Suprapubic skin (tissue), 4 donors: ENCODE data around the gene SPSB3. TPM values are rescaled to one million over a fixed set of nuclear protein-coding genes. Genes with fewer than 3 reads are reported as not detected.

Experiments used
- DNase-seq, 2 donors: peaks; one replicate each; pipeline ENCODE4 v3.0.0-alpha.2; 2019; ENCODE audit warnings: low spot score in 2 of 2
- H3K27ac ChIP-seq: fragments of 200-600 bp; sonication (generic); one replicate; pipeline ENCODE4 v1.5.1; 2019
- H3K27me3 ChIP-seq: fragments of 200-600 bp; sonication (generic); one replicate; pipeline ENCODE4 v1.5.1; 2019
- H3K36me3 ChIP-seq: fragments of 200-600 bp; sonication (generic); one replicate; pipeline ENCODE4 v1.5.1; 2019
- H3K4me1 ChIP-seq: fragments of 200-600 bp; sonication (generic); one replicate; pipeline ENCODE4 v1.5.1; 2019
- H3K4me3 ChIP-seq: fragments of 200-600 bp; sonication (generic); one replicate; pipeline ENCODE4 v1.5.1; 2019; ENCODE audit warnings: mild to moderate bottlenecking
- H3K9me3 ChIP-seq: fragments of 200-600 bp; sonication (generic); one replicate; pipeline ENCODE4 v1.5.1; 2019
- EP300 ChIP-seq: sonication (generic); formaldehyde crosslinking; IDR thresholded peaks from one replicate; pipeline ENCODE4 v1.6.1; 2017; ENCODE audit warnings: antibody characterized with exemption
- POLR2A ChIP-seq, 2 donors: fragments of 450-650 bp; IDR thresholded peaks; one replicate each; pipeline ENCODE4 v1.6.1; 2017; ENCODE audit warnings: antibody characterized with exemption in 2 of 2, mild to moderate bottlenecking in 2 of 2, moderate library complexity in 2 of 2
- POLR2AphosphoS5 ChIP-seq, 3 donors: sonication (generic); formaldehyde crosslinking; IDR thresholded peaks; one replicate each; pipeline ENCODE4 v1.6.1; 2017; ENCODE audit warnings: antibody characterized with exemption in 3 of 3
- WGBS: methylation state at CpG from one replicate; pipeline ENCODE4 v1.1.5; 2018; 5-methylcytosine and 5-hydroxymethylcytosine counted together
- total RNA-seq, 4 donors: library from RNA; depleted of rRNA; stranded (reverse); fragments of >200 nt; gene quantifications; one replicate each; pipeline ENCODE4 v1.1.0, GENCODE V29; 2016
- TF ChIP-seq, protein P1 (sequence below), 2 donors: fragments of 200-600 bp in 1 of 2; fragments of 450-650 bp in 1 of 2; sonication (generic) in 1 of 2; IDR thresholded peaks; one replicate each; pipeline ENCODE4 v1.5.1; 2016 to 2019; ENCODE audit warnings: antibody characterized with exemption in 2 of 2, mild to moderate bottlenecking in 1 of 2, moderate library complexity in 1 of 2

Gene SPSB3
- total RNA-seq, 4 donors from 2014 or later, result 124 to 205 (median 156) TPM

DNA sequence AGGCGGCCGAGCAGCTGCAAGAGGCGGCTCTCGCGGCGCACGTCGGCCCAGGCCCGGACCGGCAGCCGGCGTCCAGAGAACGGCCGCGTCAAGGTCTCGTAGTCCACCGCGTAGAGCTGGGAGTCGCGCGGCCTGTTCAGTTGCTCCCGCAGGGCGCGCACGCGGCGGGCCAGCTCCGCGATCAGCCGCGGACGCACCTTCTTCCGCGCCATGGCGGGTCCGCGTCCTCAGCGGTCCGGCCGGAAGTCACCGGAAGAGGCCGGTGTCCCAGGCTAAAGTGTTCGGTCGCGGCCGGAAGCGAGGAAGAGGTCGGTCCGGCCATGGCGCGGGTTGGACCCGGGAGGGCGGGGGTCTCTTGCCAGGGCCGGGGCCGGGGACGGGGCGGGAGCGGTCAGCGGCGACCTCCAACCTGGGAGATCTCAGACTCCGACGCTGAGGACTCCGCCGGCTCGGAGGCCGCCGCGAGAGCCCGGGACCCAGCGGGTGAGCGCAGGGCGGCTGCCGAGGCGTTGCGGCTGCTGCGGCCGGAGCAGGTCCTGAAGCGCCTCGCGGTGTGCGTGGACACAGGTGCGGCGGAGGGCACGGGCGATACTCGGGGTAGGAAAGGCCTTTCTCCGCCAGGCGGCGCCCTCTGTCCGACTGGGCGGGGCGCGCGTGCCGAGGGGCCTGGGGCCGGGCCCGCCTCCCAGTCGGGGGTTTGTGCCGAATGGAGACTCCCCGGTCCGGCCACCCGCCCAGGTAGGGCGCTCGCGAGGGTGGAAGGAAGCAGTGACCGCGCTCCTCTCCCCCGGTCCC is 9.3 kb downstream of the SPSB3 start, which contains the start of gene MRPS34:
MRPS34 (minus strand) TSS at position 227 of the 795 bp plus-strand sequence; CDS start at position 212, 15 bp downstream.
- Histone ChIP-seq H3K27me3 (no peaks in the 10 kb centered on the region), H3K4me1 (peaks cover 47% of the 10 kb centered on the region), H3K9me3 (no peaks in the 10 kb centered on the region), H3K4me3 (peak within 1 kb of the TSS; percentile 92), H3K27ac (peak within 1 kb of the TSS; percentile 94), H3K36me3 (peaks cover 37% of the 10 kb centered on the region)
- TF ChIP-seq, protein P1, sequence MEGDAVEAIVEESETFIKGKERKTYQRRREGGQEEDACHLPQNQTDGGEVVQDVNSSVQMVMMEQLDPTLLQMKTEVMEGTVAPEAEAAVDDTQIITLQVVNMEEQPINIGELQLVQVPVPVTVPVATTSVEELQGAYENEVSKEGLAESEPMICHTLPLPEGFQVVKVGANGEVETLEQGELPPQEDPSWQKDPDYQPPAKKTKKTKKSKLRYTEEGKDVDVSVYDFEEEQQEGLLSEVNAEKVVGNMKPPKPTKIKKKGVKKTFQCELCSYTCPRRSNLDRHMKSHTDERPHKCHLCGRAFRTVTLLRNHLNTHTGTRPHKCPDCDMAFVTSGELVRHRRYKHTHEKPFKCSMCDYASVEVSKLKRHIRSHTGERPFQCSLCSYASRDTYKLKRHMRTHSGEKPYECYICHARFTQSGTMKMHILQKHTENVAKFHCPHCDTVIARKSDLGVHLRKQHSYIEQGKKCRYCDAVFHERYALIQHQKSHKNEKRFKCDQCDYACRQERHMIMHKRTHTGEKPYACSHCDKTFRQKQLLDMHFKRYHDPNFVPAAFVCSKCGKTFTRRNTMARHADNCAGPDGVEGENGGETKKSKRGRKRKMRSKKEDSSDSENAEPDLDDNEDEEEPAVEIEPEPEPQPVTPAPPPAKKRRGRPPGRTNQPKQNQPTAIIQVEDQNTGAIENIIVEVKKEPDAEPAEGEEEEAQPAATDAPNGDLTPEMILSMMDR (IDR thresholded peaks at IDR 0.05), result peak; percentile 62 to 83
- peak in 2 of 3 donors; percentile 71 to 96 for TF ChIP-seq POLR2AphosphoS5 (IDR thresholded peaks at IDR 0.05)
- no peak for TF ChIP-seq EP300
- TF ChIP-seq POLR2A (IDR thresholded peaks at IDR 0.05), result no peak
- 2% methylated on average over 37 of the region's 108 CpGs for WGBS
- peak; percentile 88 to 93 for DNase-seq

DNA sequence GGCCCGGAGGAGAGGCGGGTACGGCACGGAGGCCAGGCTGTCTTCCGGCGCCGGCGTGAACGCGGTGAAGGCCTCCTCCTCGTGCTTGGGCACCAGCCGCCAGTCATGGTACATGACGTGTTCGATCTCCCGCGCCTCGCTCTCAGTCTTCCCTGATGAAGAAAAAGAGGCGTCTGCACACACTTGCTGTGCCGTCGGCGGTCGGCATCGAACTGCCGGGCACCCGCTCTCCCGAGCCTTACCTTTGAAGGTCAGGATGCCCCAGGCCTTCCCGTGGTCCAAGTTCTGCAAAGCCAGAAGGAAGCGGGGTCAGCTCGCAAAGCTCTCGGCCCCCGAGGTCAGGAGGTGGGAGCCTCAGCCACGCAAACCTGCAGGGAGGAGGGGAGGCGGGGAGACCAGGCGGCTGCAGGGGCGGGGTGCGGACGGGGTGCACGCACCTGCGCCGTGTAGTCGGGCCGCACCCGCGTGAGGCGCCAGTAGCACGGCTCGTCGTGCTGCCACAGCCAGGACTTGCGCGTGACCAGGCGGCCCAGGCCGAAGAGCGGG is 9.9 kb downstream of the SPSB3 start, which contains the start of gene EME2:
EME2 (plus strand) TSS at position 449 of the 546 bp plus-strand sequence. CDS start 418 bp downstream, outside the sequence.
- no peaks in the 10 kb centered on the region for H3K27me3 ChIP-seq
- H3K9me3 ChIP-seq, result no peaks in the 10 kb centered on the region
- DNase-seq, result no peak
- H3K27ac ChIP-seq, result peak within 1 kb of the TSS; percentile 94
- peak within 1 kb of the TSS; percentile 92 for H3K4me3 ChIP-seq
- no CpG with 5 or more reads among the region's 53 CpGs for WGBS
- H3K36me3 ChIP-seq, result peaks cover 37% of the 10 kb centered on the region
- H3K4me1 ChIP-seq, result peaks cover 47% of the 10 kb centered on the region
- TF ChIP-seq POLR2AphosphoS5 (IDR thresholded peaks at IDR 0.05) (no peak), EP300 (no peak), POLR2A (IDR thresholded peaks at IDR 0.05) (no peak)
- TF ChIP-seq, protein P1 (IDR thresholded peaks at IDR 0.05), result no peak

DNA sequence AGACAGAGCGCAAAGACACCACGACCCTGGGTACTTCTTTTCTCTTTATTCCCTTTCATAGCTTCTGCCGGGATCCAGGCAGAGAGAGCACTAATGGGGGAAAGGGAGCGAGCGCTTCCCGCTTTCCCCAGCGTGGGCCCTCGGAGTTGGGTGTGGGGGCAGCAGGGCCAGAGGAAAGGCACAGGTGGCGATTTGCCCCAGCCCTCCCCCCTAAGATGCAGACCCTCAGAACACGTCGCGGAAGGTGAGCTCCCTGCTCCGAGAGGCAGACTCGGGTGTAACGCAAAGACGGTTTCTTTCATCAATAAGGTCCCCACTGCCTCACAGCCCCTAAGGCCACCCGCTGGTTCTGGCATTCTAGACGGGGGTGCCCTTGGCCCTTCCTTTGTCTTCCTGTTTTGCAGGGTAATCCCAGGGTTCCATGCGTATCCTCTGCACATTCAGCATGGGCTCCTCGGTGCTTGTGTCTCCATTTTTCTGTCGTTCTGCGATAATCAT is 10.5 kb downstream of the SPSB3 start:
- no peaks in the 10 kb centered on the region for H3K27me3 ChIP-seq
- TF ChIP-seq, protein P1 (IDR thresholded peaks at IDR 0.05), result no peak
- TF ChIP-seq EP300, result no peak
- TF ChIP-seq POLR2A (IDR thresholded peaks at IDR 0.05), result no peak
- no peak for TF ChIP-seq POLR2AphosphoS5 (IDR thresholded peaks at IDR 0.05)
- H3K36me3 ChIP-seq, result peaks cover 37% of the 10 kb centered on the region
- H3K9me3 ChIP-seq, result no peaks in the 10 kb centered on the region
- DNase-seq, result no peak
- H3K4me3 ChIP-seq, result peak overlapping the region; percentile 92
- peaks cover 47% of the 10 kb centered on the region for H3K4me1 ChIP-seq
- 5% methylated on average over 16 of the region's 22 CpGs for WGBS
- peak overlapping the region; percentile 94 for H3K27ac ChIP-seq

- peak; percentile 88 to 92 for DNase-seq
These were observed 11.0 kb downstream of the SPSB3 start, which contains the start of gene NME3 for GRCh38 chr16:1771188-1771863. Gene NME3, minus strand, starts transcription at chr16:1771543. Its CDS starts 9 bp downstream, at chr16:1771534.

More at GRCh38 chr16:1771188-1771863, 11.0 kb downstream of the SPSB3 start, which contains the start of gene NME3:
- Histone ChIP-seq H3K4me3 (peak within 1 kb of the TSS; percentile 92), H3K9me3 (no peaks in the 10 kb centered on the region), H3K36me3 (peaks cover 37% of the 10 kb centered on the region), H3K4me1 (peaks cover 47% of the 10 kb centered on the region), H3K27me3 (no peaks in the 10 kb centered on the region), H3K27ac (peak within 1 kb of the TSS; percentile 94)
- 3% methylated on average over 7 of the region's 79 CpGs for WGBS
- no peak for TF ChIP-seq POLR2A (IDR thresholded peaks at IDR 0.05)
- no peak for TF ChIP-seq EP300
- TF ChIP-seq, protein P1 (IDR thresholded peaks at IDR 0.05), result no peak
- TF ChIP-seq POLR2AphosphoS5 (IDR thresholded peaks at IDR 0.05), result no peak
